IMR-90 (cell line): ENCODE data around the gene INO80.

Source experiments
- CTCF ChIP-seq: conservative IDR thresholded peaks from 2 replicates; pipeline ENCODE4 v1.5.1; 2012; ENCODE audit warnings: mild to moderate bottlenecking, low read depth, low read length, improper control_type of control experiment
- ELK1 ChIP-seq: fragments of 150-350 bp; IDR thresholded peaks from 2 replicates; pipeline ENCODE4 v1.6.1; 2016; ENCODE audit warnings: low read depth, mild to moderate bottlenecking, low read length, moderate library complexity, borderline replicate concordance
- POLR2A ChIP-seq: IDR thresholded peaks from 2 replicates; pipeline ENCODE4 v1.6.1; 2012; ENCODE audit warnings: mild to moderate bottlenecking, low read depth, low read length
- RFX5 ChIP-seq: IDR thresholded peaks from 2 replicates; pipeline ENCODE4 v1.8.0; 2012; ENCODE audit warnings: low read depth, mild to moderate bottlenecking, low read length, moderate library complexity
- USF2 ChIP-seq: fragments of 150-350 bp; IDR thresholded peaks from 2 replicates; pipeline ENCODE4 v1.6.1; 2017; ENCODE audit warnings: mild to moderate bottlenecking, antibody characterized with exemption, low read length, low read depth

GRCh38 chr15:41106947-41107346, 9.1 kb downstream of the INO80 start:
- TF ChIP-seq CTCF = no peak
- no peak for TF ChIP-seq ELK1
- no peak for TF ChIP-seq RFX5
- TF ChIP-seq POLR2A = no peak
- TF ChIP-seq USF2 = no peak
